ENCODE data around the gene AMPD3. TPM values are rescaled to one million over a fixed set of nuclear protein-coding genes. Genes with fewer than 3 reads are reported as not detected.

AMPD3 gene
- total and polyA plus RNA-seq, 7 donors = 4.2 to 8.1 (median 5.0) TPM

DNA sequence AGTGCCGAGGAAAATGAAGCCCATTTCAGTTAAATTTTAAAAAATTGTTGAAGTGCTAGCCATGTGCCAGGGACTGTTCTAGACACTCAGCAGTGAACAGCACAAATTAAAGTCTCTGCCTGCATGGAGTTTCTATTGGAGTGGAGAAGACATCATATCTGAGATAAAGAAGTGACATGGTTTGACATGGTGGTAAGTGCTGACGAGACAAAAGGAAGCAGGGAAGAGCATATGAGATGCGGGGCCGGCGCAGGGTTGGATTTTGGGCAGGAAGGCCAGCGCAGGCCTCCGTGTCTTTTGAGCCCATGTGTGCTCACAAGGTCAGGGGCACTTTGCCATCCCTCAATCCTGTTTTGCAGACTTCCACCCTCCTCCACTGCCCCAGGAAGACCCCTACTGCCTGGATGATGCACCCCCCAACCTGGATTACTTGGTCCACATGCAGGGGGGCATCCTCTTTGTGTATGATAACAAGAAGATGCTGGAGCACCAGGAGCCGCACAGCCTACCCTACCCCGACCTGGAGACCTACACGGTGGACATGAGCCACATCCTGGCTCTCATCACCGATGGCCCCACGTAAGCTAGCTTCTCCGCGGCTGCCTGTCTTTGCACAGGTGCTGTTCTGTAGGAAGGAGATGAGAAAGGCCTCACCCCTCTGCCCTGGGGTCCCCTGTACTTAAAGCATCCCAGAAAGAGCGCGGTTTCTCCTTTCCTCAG, 29.6 kb downstream of the AMPD3 start:
- no peak for DNase-seq
- H3K4me3 ChIP-seq = no peak overlapping the region
- no peak overlapping the region for H3K27ac ChIP-seq
- no peaks in the 10 kb centered on the region for H3K27me3 ChIP-seq
- H3K4me1 ChIP-seq = no peaks in the 10 kb centered on the region
- TF ChIP-seq POLR2AphosphoS5 (IDR thresholded peaks at IDR 0.05) (no peak), EP300 (IDR thresholded peaks at IDR 0.05) (no peak), POLR2A (IDR thresholded peaks at IDR 0.05) (no peak)
- TF ChIP-seq, protein P1, sequence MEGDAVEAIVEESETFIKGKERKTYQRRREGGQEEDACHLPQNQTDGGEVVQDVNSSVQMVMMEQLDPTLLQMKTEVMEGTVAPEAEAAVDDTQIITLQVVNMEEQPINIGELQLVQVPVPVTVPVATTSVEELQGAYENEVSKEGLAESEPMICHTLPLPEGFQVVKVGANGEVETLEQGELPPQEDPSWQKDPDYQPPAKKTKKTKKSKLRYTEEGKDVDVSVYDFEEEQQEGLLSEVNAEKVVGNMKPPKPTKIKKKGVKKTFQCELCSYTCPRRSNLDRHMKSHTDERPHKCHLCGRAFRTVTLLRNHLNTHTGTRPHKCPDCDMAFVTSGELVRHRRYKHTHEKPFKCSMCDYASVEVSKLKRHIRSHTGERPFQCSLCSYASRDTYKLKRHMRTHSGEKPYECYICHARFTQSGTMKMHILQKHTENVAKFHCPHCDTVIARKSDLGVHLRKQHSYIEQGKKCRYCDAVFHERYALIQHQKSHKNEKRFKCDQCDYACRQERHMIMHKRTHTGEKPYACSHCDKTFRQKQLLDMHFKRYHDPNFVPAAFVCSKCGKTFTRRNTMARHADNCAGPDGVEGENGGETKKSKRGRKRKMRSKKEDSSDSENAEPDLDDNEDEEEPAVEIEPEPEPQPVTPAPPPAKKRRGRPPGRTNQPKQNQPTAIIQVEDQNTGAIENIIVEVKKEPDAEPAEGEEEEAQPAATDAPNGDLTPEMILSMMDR (IDR thresholded peaks at IDR 0.05) = no peak
- H3K36me3 ChIP-seq = no peaks in the 10 kb centered on the region
- 92 to 93% methylated on average over 16 of the region's 16 CpGs for WGBS, 2 donors
- no peaks in the 10 kb centered on the region for H3K9me3 ChIP-seq
- intact Hi-C loops (cut with DNase I) = no loop called here

DNA sequence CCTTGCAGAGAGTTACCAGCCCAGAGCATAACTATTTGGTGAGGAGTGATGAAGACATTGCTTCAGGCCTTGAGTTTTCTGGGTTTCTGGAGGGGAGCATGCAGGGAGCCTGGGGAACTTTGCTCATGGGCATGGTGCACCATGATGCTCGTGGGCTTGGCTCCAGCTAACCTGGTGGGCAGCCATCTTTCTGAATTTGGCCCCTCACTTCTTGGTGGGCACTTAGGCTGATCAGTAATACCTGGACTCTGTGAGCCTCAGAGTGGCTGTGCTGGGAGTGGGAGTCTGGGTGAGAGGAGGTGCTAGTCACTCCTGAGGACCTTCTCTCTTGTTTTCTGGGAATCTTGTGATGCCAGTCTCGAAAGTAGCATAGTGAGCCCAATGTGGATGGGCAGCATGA, 30.6 kb downstream of the AMPD3 start:
- 46 to 47% methylated on average over 2 of the region's 2 CpGs for WGBS, 2 donors
- TF ChIP-seq POLR2AphosphoS5 (IDR thresholded peaks at IDR 0.05) = no peak
- no peak overlapping the region for H3K4me3 ChIP-seq
- peaks cover 0 to 6% (median 2%) of the 10 kb centered on the region in 4 donors for H3K4me1 ChIP-seq
- DNase-seq = no peak
- no peaks in the 10 kb centered on the region for H3K36me3 ChIP-seq
- H3K27me3 ChIP-seq = no peaks in the 10 kb centered on the region
- intact Hi-C loops (cut with DNase I) = no loop called here
- no peak overlapping the region for H3K27ac ChIP-seq
- H3K9me3 ChIP-seq = no peaks in the 10 kb centered on the region

DNA sequence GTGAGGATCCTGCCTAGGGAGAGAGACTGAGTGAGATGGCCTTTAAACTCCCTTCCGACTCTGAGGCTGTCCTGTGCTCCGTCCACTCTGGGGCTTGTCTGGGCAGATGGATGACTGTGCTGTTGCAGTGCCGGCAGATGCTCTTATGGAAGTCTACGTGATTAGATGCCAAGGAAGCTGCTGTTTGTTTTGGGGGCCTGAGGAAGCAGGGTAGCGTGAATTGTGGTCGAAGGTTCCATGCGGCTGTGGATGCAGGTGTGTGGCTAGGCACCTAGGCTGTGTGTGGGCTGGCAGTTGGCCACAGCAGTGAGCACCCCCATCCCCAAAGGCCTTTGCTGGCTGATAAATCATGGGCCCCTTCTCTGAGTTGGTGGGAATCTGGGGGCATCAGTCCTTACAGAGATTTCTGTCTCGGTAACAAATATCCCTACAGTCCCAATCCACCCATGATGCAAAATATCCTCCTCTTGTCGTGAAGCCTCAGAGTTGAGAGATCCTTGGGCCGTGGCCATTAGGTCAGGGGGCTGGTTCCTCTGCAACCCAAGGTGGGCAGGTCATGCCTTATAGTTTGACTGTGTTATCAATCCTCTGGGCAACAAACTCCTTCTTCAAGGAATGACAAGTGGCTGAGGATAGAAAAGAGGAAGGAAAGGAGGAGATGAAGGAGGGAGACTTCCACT, 31.2 kb downstream of the AMPD3 start:
- no peaks in the 10 kb centered on the region for H3K27me3 ChIP-seq
- H3K36me3 ChIP-seq = no peaks in the 10 kb centered on the region
- H3K27ac ChIP-seq = no peak overlapping the region
- H3K4me3 ChIP-seq = no peak overlapping the region
- intact Hi-C loops (cut with DNase I) = no loop called here
- no peak for TF ChIP-seq POLR2AphosphoS5 (IDR thresholded peaks at IDR 0.05)
- TF ChIP-seq, protein P1 (IDR thresholded peaks at IDR 0.05) = no peak
- DNase-seq = no peak
- no peaks in the 10 kb centered on the region for H3K9me3 ChIP-seq
- H3K4me1 ChIP-seq = peaks cover 0 to 11% (median 8%) of the 10 kb centered on the region in 4 donors
- 93 to 97% methylated on average over 10 of the region's 10 CpGs for WGBS, 2 donors

DNA sequence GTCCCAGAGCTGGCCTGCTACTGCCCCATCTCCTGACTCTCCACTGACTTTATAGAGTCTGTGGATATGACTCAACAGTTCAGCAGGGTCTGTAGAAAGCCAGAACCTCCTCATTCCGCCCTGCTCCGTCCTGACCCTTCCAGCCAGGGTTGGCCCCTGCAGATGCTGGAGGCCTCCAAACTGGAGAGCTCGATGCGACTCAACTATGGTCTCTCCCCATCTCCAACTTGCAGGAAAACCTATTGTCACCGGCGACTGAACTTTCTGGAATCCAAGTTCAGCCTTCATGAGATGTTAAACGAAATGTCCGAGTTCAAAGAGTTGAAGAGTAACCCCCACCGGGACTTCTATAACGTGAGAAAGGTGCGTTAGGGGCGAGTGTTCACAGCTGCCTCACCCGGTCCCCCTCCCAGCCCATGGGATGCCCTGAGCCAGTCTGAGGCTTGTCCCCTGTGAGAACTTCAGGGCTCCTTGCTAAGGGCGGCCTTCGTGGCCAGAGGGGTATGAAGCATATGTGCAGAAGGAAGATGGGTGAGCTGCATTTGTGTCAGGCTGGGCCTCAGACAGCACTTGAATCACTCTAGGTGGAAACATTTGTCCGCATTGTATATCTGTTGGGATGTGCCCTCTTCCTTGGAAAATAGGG, 32.1 kb downstream of the AMPD3 start:
- no peaks in the 10 kb centered on the region for H3K27me3 ChIP-seq
- no peak overlapping the region for H3K4me3 ChIP-seq
- no peak overlapping the region for H3K27ac ChIP-seq
- no peak for TF ChIP-seq EP300 (IDR thresholded peaks at IDR 0.05)
- no peak for TF ChIP-seq POLR2AphosphoS5 (IDR thresholded peaks at IDR 0.05)
- TF ChIP-seq, protein P1 (IDR thresholded peaks at IDR 0.05) = no peak
- no peak for TF ChIP-seq POLR2A (IDR thresholded peaks at IDR 0.05)
- WGBS, 2 donors = 95 to 96% methylated on average over 16 of the region's 16 CpGs
- no peak for DNase-seq
- no peaks in the 10 kb centered on the region for H3K9me3 ChIP-seq
- peaks cover 0 to 11% (median 8%) of the 10 kb centered on the region in 4 donors for H3K4me1 ChIP-seq
- H3K36me3 ChIP-seq = no peaks in the 10 kb centered on the region
- intact Hi-C loops (cut with DNase I) = no loop called here

All from sigmoid colon (tissue), 7 donors.